NK-92 treated with Interleukin-12 subunit alpha and Interleukin-12 subunit beta, amount 100 ng/mL, for 24 hours (cell line): ENCODE data around the gene ZNF232.
"Not testable (repeated sequence)": the region's sequence is repeated elsewhere in the genome, so short reads cannot be mapped to it uniquely, and the experiment has no call there.

Source experiments
- DNase-seq: peaks from one replicate; lab custom pipeline; 2025; lab: John Stamatoyannopoulos, UW

Gene ZNF232

DNA sequence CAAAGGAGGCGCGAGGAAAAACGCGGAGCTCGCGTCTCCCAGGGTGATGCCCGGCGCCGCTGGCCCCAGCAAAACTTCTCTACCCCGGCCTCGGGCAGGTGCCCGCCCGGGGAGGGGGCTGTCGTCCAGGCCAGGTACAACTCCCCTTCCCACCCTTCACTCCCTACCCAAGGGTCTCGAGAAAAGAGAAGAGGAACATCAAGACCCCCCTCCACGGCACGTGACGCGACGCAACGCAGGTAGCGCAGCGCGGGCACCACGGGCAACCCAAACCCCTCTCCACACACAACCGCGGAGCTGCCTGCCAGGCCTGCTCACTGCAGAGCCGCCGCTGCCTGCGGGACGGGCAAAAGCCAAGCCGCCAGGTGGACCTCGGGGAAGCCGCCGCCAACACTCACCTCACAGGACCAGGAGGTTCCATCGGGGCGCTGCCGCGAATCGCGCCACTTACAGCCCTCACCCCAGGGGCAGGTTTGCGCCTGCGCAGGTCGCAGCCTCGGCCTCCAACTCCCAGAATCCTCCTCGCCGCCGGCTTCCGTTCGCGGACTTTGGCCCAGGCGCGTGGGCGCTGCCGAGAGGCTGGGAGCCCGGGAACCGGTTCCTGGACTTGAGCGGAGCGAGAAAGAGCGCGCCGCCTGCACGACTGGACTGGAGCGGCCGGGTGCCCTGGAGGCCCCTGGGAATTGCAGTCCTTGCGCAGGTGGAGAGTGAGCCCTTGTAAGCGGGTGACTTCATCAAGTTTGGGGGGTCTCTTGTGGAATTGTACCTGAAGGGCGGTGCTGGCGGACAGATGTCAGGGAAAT lies at the start of gene ZNF232:
ZNF232 (minus strand) TSS at position 477 of the 803 bp plus-strand sequence; CDS start at position 421, 56 bp downstream.
- peak; percentile 81 for DNase-seq

DNA sequence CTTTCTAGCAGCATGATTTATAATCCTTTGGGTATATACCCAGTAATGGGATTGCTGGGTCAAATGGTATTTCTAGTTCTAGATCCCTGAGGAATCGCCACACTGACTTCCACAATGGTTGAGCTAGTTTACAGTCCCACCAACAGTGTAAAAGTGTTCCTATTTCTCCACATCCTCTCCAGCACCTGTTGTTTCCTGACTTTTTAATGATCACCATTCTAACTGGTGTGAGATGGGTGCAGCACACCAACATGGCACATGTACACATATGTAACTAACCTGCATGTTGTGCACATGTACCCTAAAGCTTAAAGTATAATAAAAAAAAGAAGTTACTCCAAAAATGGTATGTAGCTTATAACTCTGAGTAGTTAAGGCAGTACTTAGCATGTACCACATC lies 49.0 kb upstream of the ZNF232 start:
- DNase-seq = not testable (repeated sequence)

DNA sequence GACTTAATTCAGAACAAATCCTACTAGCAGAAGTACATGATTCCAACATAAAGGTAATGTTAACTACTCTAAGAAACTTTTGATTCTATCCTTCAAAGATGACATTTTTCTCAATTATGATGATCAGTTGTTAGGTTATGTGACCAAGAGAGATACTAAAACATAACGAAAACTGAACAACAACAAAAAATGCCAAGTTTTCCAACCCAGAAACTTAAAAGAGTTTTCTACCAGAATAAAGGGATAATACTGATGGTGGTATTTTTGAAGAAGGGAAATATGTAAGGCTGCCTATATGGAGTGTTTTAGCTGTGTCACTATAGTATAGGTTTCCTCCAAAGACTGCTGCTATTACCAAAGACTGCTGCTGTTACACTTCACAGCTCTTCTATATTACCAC lies 34.4 kb upstream of the ZNF232 start:
- DNase-seq = not testable (repeated sequence)

DNA sequence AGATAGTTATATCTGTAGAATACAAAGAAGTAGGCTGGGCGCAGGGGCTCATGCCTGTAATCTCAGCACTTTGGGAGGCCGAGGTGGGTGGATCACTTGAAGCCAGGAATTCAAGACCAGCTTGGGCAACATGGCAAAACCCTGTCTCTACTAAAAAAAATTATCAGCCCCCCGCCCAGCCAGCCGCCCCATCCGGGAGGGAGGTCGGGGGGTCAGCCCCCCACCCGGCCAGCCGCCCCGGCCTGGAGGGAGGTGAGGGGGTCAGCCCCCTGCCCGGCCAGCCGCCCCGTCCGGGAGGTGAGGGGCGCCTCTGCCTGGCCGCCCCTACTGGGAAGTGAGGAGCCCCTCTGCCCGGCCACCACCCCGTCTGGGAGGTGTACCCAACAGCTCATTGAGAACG lies 31.2 kb upstream of the ZNF232 start:
- DNase-seq = not testable (repeated sequence)

DNA sequence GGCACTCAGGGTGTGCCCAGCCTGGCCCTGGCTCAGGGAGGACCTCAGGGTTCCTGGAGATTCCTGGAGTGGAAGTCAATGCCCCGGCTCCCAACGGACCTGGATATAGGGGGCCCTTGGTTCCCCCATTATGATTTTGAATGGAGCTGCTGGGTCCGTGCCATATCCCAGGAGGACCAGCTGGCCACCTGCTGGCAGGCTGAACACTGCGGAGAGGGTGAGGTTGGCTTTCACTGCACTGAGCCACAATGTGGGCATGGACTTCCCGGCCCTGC lies 27.7 kb upstream of the ZNF232 start:
- DNase-seq = no peak

DNA sequence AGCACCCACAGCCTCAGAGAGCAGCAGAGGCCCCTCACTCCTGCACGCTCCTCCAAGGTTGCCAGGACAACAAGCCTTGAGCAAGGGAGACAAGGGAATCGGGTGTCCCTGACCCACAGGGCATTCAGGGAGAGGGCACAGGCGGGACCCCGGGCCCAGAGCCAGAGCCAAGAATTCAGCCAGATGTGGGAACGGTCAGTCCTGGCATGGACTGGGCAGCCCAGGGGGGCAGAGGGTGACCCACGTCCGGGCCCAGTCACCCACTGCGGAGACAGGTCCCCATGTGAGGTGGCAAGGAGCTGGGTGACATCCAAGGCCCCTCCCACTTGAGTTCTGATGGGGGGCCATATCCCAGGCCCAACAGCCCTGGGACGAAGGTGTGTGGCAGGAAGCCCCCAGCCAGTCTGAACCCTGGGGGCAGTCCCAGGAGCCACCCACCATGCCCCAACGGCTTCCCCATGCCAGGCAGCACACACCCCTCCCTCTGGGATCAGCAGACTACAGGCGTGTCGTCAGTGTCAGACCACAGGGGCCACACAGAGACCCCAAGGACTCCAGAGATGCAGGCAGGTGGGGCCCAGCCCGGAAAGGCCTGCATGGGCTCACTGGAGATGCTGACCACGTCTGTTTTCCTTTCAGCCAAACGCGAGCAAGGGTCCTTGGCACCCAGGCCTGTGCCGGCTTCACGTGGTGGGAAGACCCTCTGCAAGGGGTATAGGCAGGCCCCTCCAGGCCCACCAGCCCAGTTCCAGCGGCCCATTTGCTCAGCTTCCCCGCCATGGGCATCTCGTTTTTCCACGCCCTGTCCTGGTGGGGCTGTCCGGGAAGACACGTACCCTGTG lies 27.2 kb upstream of the ZNF232 start:
- DNase-seq = no peak

DNA sequence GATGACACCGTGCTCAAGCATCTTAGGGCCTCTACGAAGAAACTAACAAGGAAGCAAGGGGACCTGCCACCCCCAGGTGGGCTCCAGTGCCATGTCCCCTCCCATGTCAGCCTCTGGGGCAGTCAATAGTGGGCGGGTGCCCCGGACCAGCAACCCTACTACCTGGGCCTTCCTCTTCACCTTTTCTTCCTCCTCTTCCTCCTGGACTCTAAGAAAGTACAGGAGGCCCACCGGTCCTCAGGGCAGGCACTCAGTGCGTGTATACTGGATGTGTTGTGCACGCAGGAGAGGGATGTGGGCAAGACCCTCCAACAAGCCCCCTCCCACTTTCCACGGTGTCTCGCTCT lies 26.5 kb upstream of the ZNF232 start:
- DNase-seq = not testable (repeated sequence)

DNA sequence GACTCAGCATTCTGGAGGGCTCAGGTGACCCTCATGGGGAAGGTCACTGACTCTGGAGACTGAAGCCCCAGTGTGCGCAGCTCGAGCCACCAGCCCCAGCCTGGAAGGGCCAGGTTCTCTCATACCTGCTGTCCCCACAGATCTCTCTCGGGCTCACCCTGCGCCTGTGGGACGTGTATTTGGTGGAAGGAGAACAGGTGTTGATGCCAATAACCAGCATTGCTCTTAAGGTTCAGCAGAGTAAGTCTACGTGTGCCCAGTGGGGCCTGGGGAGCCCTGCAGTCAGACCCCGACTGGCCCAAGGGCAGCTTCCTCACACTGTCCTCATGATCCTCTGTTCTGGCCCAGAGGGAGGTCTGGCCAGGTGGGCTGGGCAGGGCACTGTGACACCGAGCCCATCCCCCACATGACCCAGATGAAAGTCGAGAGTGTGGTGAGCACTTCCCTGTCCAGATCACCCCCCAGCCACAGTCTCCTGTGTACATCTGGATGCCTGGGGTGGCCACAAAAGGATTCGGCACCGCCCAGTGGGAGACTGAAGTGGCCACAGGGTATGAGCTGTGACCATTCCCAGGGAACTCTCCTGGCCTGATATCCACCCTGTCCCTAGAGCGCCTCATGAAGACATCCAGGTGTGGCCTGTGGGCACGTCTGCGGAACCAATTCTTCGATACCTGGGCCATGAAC lies 26.0 kb upstream of the ZNF232 start:
- not testable (repeated sequence) for DNase-seq

DNA sequence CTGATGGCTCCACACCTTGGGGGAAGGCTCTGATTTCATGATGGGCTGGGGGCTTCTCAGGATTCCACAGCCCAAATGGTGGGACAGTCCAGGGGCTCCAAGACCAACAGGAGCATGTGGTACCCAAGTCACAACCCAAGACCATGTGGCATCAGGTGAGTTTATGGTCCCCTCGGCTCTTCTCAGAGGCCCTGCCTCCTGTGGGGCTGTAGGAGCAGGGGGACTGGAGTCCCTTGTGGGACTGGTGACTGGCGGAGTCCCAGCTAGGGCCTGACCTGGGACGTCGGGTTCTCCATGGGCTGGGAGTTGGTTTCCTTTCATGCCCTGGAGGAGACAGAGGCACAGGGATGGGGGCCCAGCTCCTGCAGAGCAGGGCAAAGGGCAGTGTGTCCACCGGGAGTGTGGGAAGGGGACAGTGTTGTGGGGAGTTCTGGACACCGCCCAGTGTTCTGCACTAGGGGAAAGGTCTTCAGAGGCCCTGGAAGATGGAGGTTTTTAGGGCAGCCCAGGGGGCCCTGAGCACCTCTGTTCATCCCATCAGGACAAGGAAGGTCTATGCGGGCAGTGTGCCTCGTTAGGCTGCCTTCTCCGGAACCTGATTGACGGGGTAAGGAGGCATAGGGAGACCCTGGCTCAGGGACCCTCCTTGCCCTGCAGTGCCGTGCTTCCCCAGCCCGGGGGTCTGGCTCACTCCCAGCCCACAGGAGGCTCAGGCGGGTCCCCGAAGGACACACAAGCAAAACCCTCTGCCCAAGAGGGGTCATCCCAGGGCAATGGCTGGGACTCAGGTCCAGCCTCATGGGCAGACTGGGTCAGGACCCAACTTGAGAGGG lies 25.1 kb upstream of the ZNF232 start:
- not testable (repeated sequence) for DNase-seq

DNA sequence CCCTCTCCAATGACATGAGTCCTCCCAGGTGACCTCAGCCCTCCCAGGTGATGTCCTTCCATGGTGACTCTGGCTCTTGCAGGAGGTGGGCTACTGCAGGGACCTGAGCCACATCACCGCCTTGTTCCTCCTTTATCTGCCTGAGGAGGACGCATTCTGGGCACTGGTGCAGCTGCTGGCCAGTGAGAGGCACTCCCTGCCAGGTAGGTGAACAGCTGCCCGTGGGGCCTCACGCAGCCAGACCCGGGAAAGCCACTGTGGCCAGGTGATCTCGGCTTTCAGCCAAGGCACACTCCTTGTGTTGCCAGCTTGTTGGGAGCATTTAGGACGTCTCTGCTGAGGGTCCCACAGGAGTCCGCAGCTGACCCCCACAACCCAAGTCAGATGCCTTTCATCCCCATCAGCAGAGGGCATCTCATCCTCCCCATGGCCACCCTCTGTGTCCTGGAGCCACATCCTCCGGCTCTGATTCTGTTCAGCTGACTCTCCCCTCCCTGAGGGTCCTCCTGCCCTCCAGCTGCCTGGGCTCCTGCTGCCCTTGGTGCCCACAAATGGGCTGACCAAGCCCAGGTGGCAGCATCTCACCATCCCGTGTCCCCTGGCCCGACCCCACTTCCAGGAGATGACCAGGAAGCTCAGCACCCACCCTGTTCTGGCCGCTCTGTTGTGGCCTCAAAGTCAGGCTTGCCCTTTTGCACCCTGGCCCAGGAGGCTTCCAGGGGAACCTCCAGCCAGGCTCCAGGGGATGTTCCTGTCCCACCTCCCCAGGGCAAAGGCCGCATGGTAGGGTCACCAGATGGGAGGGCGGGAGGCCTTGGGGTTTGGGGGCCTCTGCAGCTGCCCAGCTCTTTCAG lies 24.3 kb upstream of the ZNF232 start:
- DNase-seq = no peak

DNA sequence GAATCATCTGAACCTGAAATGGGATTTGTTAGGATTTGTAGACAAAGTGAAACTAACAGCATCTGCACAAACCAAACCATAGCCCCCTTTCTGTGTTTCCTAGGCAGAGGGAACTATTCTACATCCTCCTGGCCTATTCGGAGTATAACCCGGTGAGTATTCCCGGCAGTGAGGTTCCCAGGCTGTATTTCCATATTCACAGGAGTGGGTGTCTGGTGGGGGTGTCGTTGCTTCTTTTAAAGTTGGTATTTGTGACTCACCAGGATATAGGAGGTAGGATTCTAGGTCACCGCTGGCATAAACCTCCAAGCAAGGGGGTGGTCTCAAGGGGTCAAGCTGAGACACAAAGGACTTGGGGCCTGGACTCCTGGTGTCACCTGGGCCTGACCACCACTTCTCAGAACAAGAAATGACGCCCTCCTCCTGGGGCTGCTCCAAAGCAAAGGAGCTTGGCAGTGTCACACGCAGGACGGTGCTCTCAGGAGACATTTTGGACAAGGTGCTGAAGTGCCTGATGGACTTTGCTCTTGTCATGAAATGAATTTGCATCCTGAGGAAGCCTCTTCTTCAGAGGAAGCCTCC lies 23.5 kb upstream of the ZNF232 start:
- not testable (repeated sequence) for DNase-seq

DNA sequence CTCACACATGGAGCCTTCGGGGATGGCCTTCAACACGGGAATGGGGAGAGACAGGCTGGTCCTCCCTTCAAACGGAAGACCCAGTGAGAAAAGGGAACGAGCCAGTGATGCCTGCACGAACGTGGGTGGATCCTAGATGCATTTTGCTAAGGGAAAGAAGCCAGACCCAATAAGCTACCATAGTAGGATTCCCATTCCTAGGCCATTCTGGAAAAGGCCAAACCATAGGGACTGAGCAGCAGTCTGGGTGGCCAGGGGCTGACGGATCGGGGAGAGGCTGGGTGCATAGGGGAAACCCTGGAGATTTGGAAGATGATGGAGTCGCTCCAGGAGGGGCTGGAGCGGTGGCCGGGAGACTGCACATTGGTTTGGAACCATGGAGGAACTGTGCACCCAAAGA lies 22.9 kb upstream of the ZNF232 start:
- DNase-seq = not testable (repeated sequence)

DNA sequence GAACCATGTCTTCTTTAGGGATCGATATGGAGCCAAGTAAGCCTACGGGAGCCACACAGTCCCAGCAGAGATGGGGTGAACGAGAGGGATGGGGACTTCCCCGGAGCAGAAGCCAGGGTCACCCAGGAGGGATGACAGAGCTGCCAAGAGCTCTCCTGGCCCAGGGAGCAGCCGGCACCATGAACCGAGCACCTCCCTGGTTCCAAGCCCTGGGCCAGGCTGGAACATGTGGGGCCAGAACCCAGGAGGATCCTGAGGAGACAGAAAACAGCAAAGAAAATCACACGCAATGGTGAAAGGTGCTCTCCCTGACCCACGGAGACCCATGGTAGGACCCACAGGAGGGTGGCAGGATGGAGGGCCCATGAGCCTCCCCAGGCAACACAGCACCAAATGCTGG lies 22.3 kb upstream of the ZNF232 start:
- DNase-seq = not testable (repeated sequence)

DNA sequence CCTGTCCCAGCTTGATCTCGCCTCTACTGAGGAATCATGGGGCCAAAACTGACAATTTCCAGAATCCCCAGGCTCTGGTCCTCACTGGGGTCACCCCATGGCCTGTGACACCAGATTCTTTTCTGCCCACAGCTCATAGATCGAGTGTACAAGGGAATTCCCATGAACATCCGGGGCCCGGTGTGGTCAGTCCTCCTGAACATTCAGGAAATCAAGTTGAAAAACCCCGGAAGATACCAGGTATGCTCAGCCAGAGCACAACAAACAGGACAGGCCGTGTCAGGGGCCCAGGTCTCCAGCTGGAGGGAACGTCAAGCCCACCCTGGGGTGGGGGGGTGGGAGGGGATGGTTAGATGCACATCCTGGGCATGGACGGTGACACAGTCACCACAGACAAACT lies 21.6 kb upstream of the ZNF232 start:
- DNase-seq = no peak

DNA sequence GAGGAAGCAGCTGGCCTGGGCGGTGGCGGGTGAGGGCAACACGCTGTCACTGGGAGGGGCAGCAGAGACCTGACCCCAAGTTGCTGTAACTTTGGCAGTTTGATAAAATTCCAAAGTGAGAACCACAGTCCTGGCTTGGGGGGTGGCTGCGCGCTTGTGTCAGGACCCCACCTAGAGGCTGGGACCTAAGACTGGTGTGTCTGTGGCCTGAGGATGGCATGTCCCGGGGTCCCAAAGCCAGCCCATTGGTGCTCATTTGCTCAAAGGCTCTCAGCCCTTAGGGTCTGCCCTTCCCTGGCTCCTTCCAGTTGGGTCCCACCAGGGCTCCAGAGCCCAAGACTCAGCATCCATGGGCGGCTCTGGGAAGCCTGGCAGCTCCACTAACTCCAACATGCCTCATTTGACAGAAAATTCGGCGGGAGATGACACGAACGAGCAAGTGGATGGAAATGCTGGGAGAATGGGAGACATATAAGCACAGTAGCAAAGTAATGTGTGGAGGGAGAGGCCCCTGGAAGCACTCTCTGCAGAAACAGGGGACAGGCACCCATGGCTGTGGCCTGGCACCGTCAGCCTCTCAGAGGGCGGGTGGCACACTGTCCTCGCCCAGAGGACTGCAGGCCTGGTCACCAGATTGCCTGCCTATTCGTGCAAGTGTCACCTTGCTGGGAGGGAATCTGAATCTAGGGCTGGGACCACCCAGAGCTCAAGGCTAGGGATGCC lies 21.0 kb upstream of the ZNF232 start:
- DNase-seq = not testable (repeated sequence)

DNA sequence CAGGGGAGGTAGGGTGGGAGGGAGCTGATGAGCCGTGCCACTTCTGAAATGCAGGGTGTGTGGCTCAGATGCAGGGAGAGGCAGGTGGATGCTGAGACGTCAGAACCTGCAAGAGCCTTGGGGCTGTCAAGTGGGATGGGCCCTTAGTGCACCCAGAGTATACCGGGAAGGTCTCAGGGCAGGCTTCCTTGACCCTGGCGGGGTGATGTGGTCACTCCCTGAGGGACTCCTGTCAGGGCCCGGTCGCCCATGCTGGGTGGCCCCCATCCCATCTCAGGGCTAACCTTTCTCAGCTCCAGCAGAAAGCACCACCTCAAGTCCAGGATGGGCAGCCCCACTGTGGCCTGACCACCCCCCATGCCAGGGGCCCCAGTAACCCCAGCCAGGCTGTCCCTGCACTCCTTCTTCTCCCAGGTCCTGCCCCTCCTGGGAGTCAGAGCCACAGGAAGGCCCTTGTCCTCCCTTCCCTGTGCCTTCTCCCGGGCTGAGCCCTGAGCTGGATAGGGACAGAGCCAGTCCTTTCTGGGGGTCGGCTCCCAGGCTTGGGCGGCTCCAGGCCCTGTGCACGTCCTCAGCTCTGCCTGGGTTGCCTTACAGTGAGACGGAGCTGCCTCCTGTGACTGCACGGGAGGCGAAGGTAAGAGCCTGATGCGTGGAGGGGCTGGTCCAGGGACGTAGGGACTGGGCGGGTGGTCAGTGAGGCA lies 20.3 kb upstream of the ZNF232 start:
- DNase-seq = not testable (repeated sequence)

DNA sequence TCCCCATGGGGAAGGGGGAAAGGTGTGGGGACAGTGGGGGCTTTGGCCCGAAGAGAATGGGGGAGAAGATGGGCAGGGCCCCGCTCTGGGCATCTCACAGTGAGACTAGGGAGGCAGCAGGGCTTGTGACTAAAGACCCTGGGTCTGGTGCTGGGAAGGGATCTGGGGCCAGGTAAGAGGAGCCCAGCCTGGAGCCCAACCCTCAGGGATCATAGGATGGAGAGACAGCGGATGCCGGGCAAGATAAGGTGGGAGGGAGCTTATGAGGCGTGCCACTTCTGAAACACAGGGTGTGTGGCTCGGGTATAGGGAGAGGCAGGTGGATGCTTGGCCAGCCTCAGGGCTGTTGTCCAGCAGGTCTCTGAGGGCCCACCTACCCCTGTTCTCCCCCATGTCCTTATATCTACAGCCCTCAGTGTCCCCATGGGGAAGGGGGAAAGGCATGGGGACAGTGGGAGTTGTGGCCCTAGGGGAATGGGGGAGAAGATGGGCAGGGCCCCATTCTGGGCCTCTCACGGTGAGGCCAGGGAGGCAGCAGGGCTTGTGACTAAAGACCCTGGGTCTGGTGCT lies 19.6 kb upstream of the ZNF232 start:
- DNase-seq = no peak

DNA sequence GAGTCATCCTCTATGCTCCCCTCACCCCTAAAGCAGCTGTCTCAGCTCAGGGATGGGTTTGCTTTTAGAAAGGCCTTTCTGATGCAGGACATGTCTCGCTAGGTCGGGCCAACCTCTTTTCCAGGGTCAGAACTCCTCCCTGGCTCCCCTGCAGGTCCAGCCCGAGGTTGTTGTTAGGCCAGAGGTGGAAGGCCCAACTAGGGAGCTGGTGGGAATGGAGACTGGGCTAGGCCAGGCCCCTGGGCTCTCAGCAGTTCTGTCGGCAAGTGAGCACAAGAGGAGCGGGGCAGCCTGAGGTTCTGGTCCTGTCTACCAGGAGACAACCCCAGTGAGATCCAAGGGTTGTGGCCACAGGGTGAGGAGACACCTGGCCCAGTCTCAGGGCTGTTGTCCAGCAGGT lies 19.0 kb upstream of the ZNF232 start:
- DNase-seq = not testable (repeated sequence)

DNA sequence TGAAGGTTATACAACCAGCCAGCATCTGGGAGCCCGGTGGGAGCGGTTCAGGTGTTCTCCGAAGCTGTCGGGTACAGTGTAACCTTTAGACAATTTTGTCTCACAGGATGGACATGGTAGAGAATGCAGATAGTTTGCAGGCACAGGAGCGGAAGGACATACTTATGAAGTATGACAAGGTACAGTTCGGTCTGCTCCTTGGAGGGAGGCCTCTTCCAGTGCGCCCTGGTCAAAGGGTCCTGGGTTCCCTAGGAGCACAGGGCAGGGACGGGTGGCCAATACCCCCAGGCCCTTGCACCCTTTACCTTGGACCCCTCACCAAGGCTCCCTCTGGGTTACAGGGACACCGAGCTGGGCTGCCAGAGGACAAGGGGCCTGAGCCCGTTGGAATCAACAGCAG lies 18.6 kb upstream of the ZNF232 start:
- DNase-seq = not testable (repeated sequence)
